Measurements from ENCODE around the gene XIAP.

- no peak for TF ChIP-seq CTCF (IDR thresholded peaks at IDR 0.05; ENCODE audit: insufficient read depth, low read length, poor library complexity, severe bottlenecking)
- no peak for TF ChIP-seq EZH2phosphoT487 (conservative IDR thresholded peaks at IDR 0.05; ENCODE audit: low read length)
Observed at GRCh38 chrX:123814343-123814742, 45.5 kb upstream of the XIAP start.

All from SU-DHL-6 (cell line).